B cell (primary cell): ENCODE results near the gene FAM124A. TPM values are rescaled to one million over a fixed set of nuclear protein-coding genes. Genes with fewer than 3 reads are reported as not detected.

Experiments
- ATAC-seq: fragments of 200-7000 bp; cut with Tn5 transposase; one replicate; pipeline ENCODE4 v1.10.0; 2021; ENCODE audit warnings: low read depth, mild to moderate bottlenecking, moderate number of reproducible peaks, moderate library complexity
- CTCF ChIA-PET: fragments of 350-600 bp; sonication (Branson Sonifier 250); formaldehyde crosslinking; loops from one replicate; lab custom pipeline; 2021; ENCODE audit warnings: antibody characterized with exemption, inconsistent platforms; lab: Charles Lee
- POLR2A ChIA-PET: fragments of 350-600 bp; sonication (Branson Sonifier 250); formaldehyde crosslinking; loops from one replicate; lab custom pipeline; 2021; ENCODE audit warnings: antibody characterized with exemption; lab: Charles Lee
- DNase-seq: peaks from one replicate; pipeline ENCODE4 v3.0.0; 2013
- H2AFZ ChIP-seq: 2 replicates; pipeline ENCODE4 v1.6.1; 2012; ENCODE audit warnings: mild to moderate bottlenecking, low read depth, low read length; ENCODE audit not compliant: insufficient read depth, poor library complexity, severe bottlenecking
- H3K27ac ChIP-seq, 2 donors: 1 replicate in 1 of 2; 2 replicates in 1 of 2; pipeline ENCODE4 v1.5.1; 2012 to 2013; ENCODE audit warnings: low read length in 2 of 2, mild to moderate bottlenecking in 2 of 2, moderate library complexity in 1 of 2
- H3K27me3 ChIP-seq, 4 experiments: fragments of 200-600 bp in 1 of 4; sonication (generic) in 1 of 4; replicated peaks in 1 of 4; 1 replicate in 2 of 4; 2 replicates in 2 of 4; pipeline versions ENCODE4 v1.6.1 to v1.7.0; 2013 to 2016; ENCODE audit warnings: low read length in 3 of 4, mild to moderate bottlenecking in 2 of 4, mixed read lengths in 1 of 4, moderate library complexity in 1 of 4; ENCODE audit not compliant: insufficient read depth in 4 of 4, control insufficient read depth in 3 of 4; ENCODE audit errors: control extremely low read depth in 1 of 4
- H3K36me3 ChIP-seq, 2 experiments: replicated peaks in 1 of 2; 1 replicate in 1 of 2; 2 replicates in 1 of 2; pipeline versions ENCODE4 v1.6.1 to v1.7.1; 2013; ENCODE audit warnings: low read length in 1 of 2; ENCODE audit not compliant: insufficient read depth in 2 of 2, control insufficient read depth in 1 of 2; ENCODE audit errors: control extremely low read depth in 1 of 2, extremely low read depth in 1 of 2
- H3K4me1 ChIP-seq, 2 donors: fragments of 200-600 bp in 1 of 2; sonication (generic) in 1 of 2; 1 replicate in 1 of 2; 2 replicates in 1 of 2; pipeline versions ENCODE4 v1.5.1 to v1.6.1; 2013 to 2017; ENCODE audit warnings: low read length in 2 of 2; ENCODE audit not compliant: control insufficient read depth in 2 of 2, insufficient read depth in 2 of 2
- H3K4me2 ChIP-seq: replicated peaks from 2 replicates; pipeline ENCODE3; 2012; ENCODE audit warnings: mild to moderate bottlenecking, low read depth, low read length; ENCODE audit not compliant: poor library complexity, severe bottlenecking
- H3K4me3 ChIP-seq, 5 experiments: fragments of 200-600 bp in 1 of 5; sonication (generic) in 1 of 5; 1 replicate in 3 of 5; 2 replicates in 2 of 5; pipeline versions ENCODE4 v1.5.1 to v1.7.0; 2011 to 2016; ENCODE audit warnings: low read length in 4 of 5, mild to moderate bottlenecking in 4 of 5, low read depth in 2 of 5, control low read depth in 1 of 5, moderate library complexity in 1 of 5; ENCODE audit not compliant: insufficient read depth in 1 of 5; ENCODE audit errors: control extremely low read depth in 1 of 5, extremely low read depth in 1 of 5
- H3K79me2 ChIP-seq: fragments of 200-600 bp; sonication (generic); one replicate; pipeline ENCODE4 v1.6.0; 2016; ENCODE audit warnings: low read length; ENCODE audit not compliant: control insufficient read depth, insufficient read depth
- H3K9ac ChIP-seq: fragments of 200-600 bp; sonication (generic); 2 replicates; pipeline ENCODE4 v1.6.1; 2017; ENCODE audit warnings: mild to moderate bottlenecking, low read length, moderate library complexity
- H3K9me3 ChIP-seq, 3 donors: one replicate each; pipeline versions ENCODE4 v1.6.1 to v1.7.1; 2013; ENCODE audit warnings: low read length in 2 of 3; ENCODE audit not compliant: control insufficient read depth in 2 of 3, insufficient read depth in 1 of 3; ENCODE audit errors: control extremely low read depth in 1 of 3
- H4K20me1 ChIP-seq: 2 replicates; pipeline ENCODE4 v1.6.0; 2012; ENCODE audit warnings: mild to moderate bottlenecking, low read length; ENCODE audit not compliant: insufficient read depth, control insufficient read depth, poor library complexity, severe bottlenecking
- H3K27ac Mint-ChIP-seq: one replicate; pipeline ENCODE4 v1.8.0; 2021; ENCODE audit warnings: mixed read lengths
- H3K27me3 Mint-ChIP-seq: one replicate; pipeline ENCODE4 v1.8.0; 2021; ENCODE audit warnings: mixed read lengths
- H3K4me1 Mint-ChIP-seq: one replicate; pipeline ENCODE4 v1.8.0; 2021; ENCODE audit warnings: mixed read lengths
- H3K4me3 Mint-ChIP-seq: one replicate; pipeline ENCODE4 v1.8.0; 2021; ENCODE audit warnings: mixed read lengths
- H3K9me3 Mint-ChIP-seq: one replicate; pipeline ENCODE4 v1.8.0; 2022; ENCODE audit warnings: mixed read lengths; ENCODE audit not compliant: insufficient read depth
- EZH2 ChIP-seq: IDR thresholded peaks from 2 replicates; pipeline ENCODE4 v1.6.1; 2012; ENCODE audit warnings: borderline replicate concordance, low read depth, mild to moderate bottlenecking, moderate library complexity, low read length; ENCODE audit not compliant: insufficient read depth, poor library complexity, severe bottlenecking
- WGBS: methylation state at CpG from one replicate; pipeline ENCODE4 v1.1.5; 2013; ENCODE audit warnings: missing lambda C conversion rate; ENCODE audit not compliant: insufficient coverage; 5-methylcytosine and 5-hydroxymethylcytosine counted together
- intact Hi-C: fragments of 100-400 bp; cut with micrococcal nuclease; formaldehyde crosslinking; loops from one replicate; pipeline ENCODE4 v1.10.0; 2022
- polyA plus RNA-seq: library from polyadenylated mRNA; depleted of rRNA; stranded (reverse); fragments of >200 nt; gene quantifications from 2 replicates; pipeline ENCODE4 v1.2.3, GENCODE V29; 2012
- total RNA-seq, 2 donors: library from RNA; stranded (reverse); fragments of 120-200 nt in 1 of 2; gene quantifications; 1 replicate in 1 of 2; 2 replicates in 1 of 2; pipeline versions ENCODE4 v1.2.3 to v1.2.4, GENCODE V29; 2013 to 2022
- TF ChIP-seq, protein P1 (sequence below): fragments of 200-600 bp; IDR thresholded peaks from one replicate; pipeline ENCODE4 v1.8.0; 2022; ENCODE audit warnings: antibody characterized with exemption, mild to moderate bottlenecking

FAM124A gene
- total and polyA plus RNA-seq, 2 donors (not counting 1 experiment from before 2014, with no cell fraction given): 0.09 to 0.39 TPM

DNA sequence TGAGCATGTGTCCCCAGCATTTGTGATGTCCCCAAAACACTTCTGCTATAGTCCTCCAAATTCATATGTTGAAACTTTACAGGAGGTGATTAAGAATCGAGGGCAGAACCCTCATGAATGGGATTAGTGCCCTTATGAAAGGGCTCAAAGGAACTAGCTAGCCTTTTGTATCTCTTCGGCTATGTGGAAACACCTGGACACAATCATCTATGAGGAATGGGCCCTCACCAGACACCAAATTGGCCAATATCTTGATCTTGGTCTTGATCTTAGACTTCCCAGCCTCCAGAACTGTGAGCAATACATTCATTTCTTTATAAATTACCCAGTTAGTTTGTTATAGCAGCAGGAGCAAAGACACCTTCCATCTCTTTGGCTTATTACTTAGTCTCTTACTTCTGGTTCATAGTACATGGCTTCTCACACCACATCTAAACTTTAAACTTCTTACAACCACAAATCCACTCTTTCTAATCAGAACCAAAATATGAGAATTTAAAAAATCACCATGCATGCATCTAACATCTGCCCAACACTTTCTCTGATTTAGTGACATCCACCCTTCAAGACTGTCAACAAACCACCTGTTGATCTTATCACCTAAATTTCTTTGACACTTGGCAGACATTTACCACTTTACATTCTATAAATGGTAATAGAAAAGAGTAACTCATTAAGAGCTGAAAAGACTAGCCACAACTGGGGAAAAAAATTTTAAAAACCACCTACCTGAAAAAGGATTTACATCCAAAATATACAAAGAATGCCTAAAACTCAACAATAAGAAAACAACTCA lies 110.6 kb downstream of the FAM124A start:
- H3K4me2 ChIP-seq: no peak overlapping the region
- WGBS: 100% methylated on average over 1 of the region's 2 CpGs
- no peak overlapping the region for H3K4me3 Mint-ChIP-seq
- no peaks in the 10 kb centered on the region for H3K79me2 ChIP-seq
- H4K20me1 ChIP-seq: no peaks in the 10 kb centered on the region
- peaks cover 8 to 16% of the 10 kb centered on the region in 2 donors for H3K4me1 ChIP-seq
- no peaks in the 10 kb centered on the region for H3K27me3 ChIP-seq
- H3K27me3 Mint-ChIP-seq: no peaks in the 10 kb centered on the region
- intact Hi-C loops: no loop called here
- no peaks in the 10 kb centered on the region for H3K9me3 Mint-ChIP-seq
- ATAC-seq: no peak
- DNase-seq: no peak
- no peaks in the 10 kb centered on the region for H3K9me3 ChIP-seq
- no peak overlapping the region for H3K27ac Mint-ChIP-seq
- H3K27ac ChIP-seq: no peak overlapping the region
- no peak overlapping the region for H3K9ac ChIP-seq
- no peaks in the 10 kb centered on the region for H3K36me3 ChIP-seq
- ChIA-PET CTCF (no interaction called here), POLR2A (no interaction called here)
- H3K4me3 ChIP-seq: no peak overlapping the region
- TF ChIP-seq, protein P1, sequence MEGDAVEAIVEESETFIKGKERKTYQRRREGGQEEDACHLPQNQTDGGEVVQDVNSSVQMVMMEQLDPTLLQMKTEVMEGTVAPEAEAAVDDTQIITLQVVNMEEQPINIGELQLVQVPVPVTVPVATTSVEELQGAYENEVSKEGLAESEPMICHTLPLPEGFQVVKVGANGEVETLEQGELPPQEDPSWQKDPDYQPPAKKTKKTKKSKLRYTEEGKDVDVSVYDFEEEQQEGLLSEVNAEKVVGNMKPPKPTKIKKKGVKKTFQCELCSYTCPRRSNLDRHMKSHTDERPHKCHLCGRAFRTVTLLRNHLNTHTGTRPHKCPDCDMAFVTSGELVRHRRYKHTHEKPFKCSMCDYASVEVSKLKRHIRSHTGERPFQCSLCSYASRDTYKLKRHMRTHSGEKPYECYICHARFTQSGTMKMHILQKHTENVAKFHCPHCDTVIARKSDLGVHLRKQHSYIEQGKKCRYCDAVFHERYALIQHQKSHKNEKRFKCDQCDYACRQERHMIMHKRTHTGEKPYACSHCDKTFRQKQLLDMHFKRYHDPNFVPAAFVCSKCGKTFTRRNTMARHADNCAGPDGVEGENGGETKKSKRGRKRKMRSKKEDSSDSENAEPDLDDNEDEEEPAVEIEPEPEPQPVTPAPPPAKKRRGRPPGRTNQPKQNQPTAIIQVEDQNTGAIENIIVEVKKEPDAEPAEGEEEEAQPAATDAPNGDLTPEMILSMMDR: no peak
- TF ChIP-seq EZH2: no peak
- no peak overlapping the region for H2AFZ ChIP-seq
- H3K4me1 Mint-ChIP-seq: peaks cover 12% of the 10 kb centered on the region

DNA sequence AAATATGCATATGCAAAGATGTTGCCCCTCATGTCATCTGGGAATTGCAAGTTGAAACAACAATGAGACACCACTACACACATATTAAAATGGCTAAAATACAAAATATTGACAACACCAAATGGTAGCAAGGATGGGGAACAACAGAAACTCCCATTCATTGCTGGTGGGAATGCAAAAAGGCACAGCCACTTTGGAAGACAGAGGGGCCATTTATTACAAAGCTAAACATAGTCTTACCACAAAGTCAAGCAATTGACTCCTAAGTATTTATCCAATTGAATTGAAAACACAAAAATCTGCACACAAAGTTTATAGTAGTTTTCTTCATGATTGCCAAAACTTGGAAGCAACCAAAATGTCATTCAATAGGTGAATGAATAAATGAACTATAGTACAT lies 111.2 kb downstream of the FAM124A start:
- no peak overlapping the region for H2AFZ ChIP-seq
- CTCF ChIA-PET: no interaction called here

More for the DNA sequence above, 111.2 kb downstream of the FAM124A start:
- Histone ChIP-seq H3K36me3 (no peaks in the 10 kb centered on the region), H3K4me3 (no peak overlapping the region), H3K9ac (no peak overlapping the region), H3K27me3 (no peaks in the 10 kb centered on the region), H3K4me2 (no peak overlapping the region), H3K9me3 (no peaks in the 10 kb centered on the region), H4K20me1 (no peaks in the 10 kb centered on the region), H3K27ac (no peak overlapping the region), H3K4me1 (peaks cover 8 to 16% of the 10 kb centered on the region in 2 donors), H3K79me2 (no peaks in the 10 kb centered on the region)
- ATAC-seq: no peak
- DNase-seq: no peak
- Mint-ChIP-seq H3K4me3 (no peak overlapping the region), H3K4me1 (peaks cover 12% of the 10 kb centered on the region), H3K27me3 (no peaks in the 10 kb centered on the region), H3K27ac (no peak overlapping the region), H3K9me3 (no peaks in the 10 kb centered on the region)
- intact Hi-C loops: no loop called here
- no peak for TF ChIP-seq EZH2
- TF ChIP-seq, protein P1: no peak
- POLR2A ChIA-PET: no interaction called here
